Adrenal gland (tissue), 12 donors: ENCODE measurements around the gene CLCN7. TPM values are rescaled to one million over a fixed set of nuclear protein-coding genes. Genes with fewer than 3 reads are reported as not detected.

Experiments used
- DNase-seq, 7 donors: peaks; one replicate each; pipeline ENCODE4 v3.0.0-alpha.2; 2019 to 2020
- H3K27ac ChIP-seq, 5 donors: fragments of 200-600 bp; sonication (generic) in 4 of 5; 1 replicate in 3 of 5; 2 replicates in 2 of 5; pipeline versions ENCODE4 v1.5.1 to v1.8.0; 2016 to 2020; ENCODE audit warnings: mild to moderate bottlenecking in 1 of 5
- H3K27me3 ChIP-seq: fragments of 200-600 bp; 2 replicates; pipeline ENCODE4 v1.8.0; 2021
- H3K36me3 ChIP-seq, 2 donors: fragments of 200-600 bp; replicated peaks in 1 of 2; 1 replicate in 1 of 2; 2 replicates in 1 of 2; pipeline versions ENCODE4 v1.5.1 to v1.8.0; 2018 to 2022
- H3K4me1 ChIP-seq, 2 donors: fragments of 200-600 bp; replicated peaks in 1 of 2; 1 replicate in 1 of 2; 2 replicates in 1 of 2; pipeline versions ENCODE4 v1.5.1 to v1.8.0; 2018 to 2021
- H3K4me3 ChIP-seq, 4 donors: fragments of 200-600 bp; sonication (generic) in 3 of 4; one replicate each; pipeline ENCODE4 v1.5.1; 2016 to 2018
- H3K9me3 ChIP-seq, 3 donors: fragments of 200-600 bp; sonication (generic) in 1 of 3; replicated peaks in 1 of 3; 1 replicate in 2 of 3; 2 replicates in 1 of 3; pipeline versions ENCODE4 v1.5.1 to v1.8.0; 2016 to 2021
- CTCF ChIP-seq, 6 experiments: fragments of 450-650 bp in 4 of 6; fragments of 200-600 bp in 2 of 6; sonication (generic) in 1 of 6; IDR thresholded peaks; 1 replicate in 5 of 6; 2 replicates in 1 of 6; pipeline versions ENCODE4 v1.5.1 to v1.8.0; 2016 to 2021; ENCODE audit warnings: antibody characterized with exemption in 6 of 6, mild to moderate bottlenecking in 2 of 6, moderate library complexity in 1 of 6
- POLR2A ChIP-seq, 2 donors: fragments of 450-650 bp; IDR thresholded peaks; one replicate each; pipeline ENCODE4 v1.6.1; 2017; ENCODE audit warnings: antibody characterized with exemption in 2 of 2, mild to moderate bottlenecking in 2 of 2, moderate library complexity in 1 of 2
- WGBS, 4 donors: extraction: QIAGEN DNeasy Blood & Tissue Kit in 2 of 4; methylation state at CpG; one replicate each; pipeline versions ENCODE4 v1.1.5 to v1.1.7; 2013 to 2017; 5-methylcytosine and 5-hydroxymethylcytosine counted together
- intact Hi-C, 2 donors: fragments of 100-400 bp; cut with DNase I; formaldehyde crosslinking; loops; one replicate each; pipeline versions ENCODE4 v1.14.1 to v1.15.0; 2022 to 2023
- polyA plus RNA-seq, 3 donors: library from polyadenylated mRNA; stranded (reverse); fragments of 200-250 nt in 2 of 3; fragments of 350-450 nt in 1 of 3; fragmentation: Illumina TruSeq in 1 of 3; extraction: RNeasy Lipid Tissue Mini Kit (QIAGEN cat#74804) in 1 of 3; gene quantifications; one replicate each; pipeline ENCODE4 v1.2.3, GENCODE V29; 2013 to 2014
- total RNA-seq, 9 donors: library from RNA; depleted of rRNA in 4 of 9; stranded (reverse); fragments of >200 nt in 4 of 9; fragments of 120-200 nt in 1 of 9; fragmentation: NEBNext Ultra II Directional in 1 of 9; extraction: Animal tissue kit (Norgen Biotek cat#: 25700) in 1 of 9; gene quantifications; one replicate each; pipeline versions ENCODE4 v1.1.0 to v1.2.4, GENCODE V29; 2013 to 2023
- donor health status: healthy with polysubstance abuse.
- donor health status: Bipolar disorder and iron deficiency.
- donor health status: DM: yes; HTN: yes; CAD: no.
- donor health status: DM: no; HTN: no; CAD: no.
- donor health status: DM: no; HTN: no; CAD: no.
- donor health status: DM: yes; HTN: yes; CAD: no.

The CLCN7 gene
- total and polyA plus RNA-seq, 12 donors: 25.3 to 369 (median 127) TPM

GRCh38 chr16:1448536-1449116 lies 26.2 kb downstream of the CLCN7 start:
- DNase-seq: no peak
- H3K36me3 ChIP-seq: peaks cover 0 to 83% of the 10 kb centered on the region in 2 donors

GRCh38 chr16:1447965-1448364 lies 26.9 kb downstream of the CLCN7 start:
- Histone ChIP-seq H3K27me3 (no peaks in the 10 kb centered on the region), H3K36me3 (peaks cover 0 to 76% of the 10 kb centered on the region in 2 donors), H3K27ac (no peak overlapping the region), H3K9me3 (no peaks in the 10 kb centered on the region), H3K4me1 (no peaks in the 10 kb centered on the region), H3K4me3 (no peak overlapping the region)
- no peak for TF ChIP-seq POLR2A (IDR thresholded peaks at IDR 0.05)
- no peak for TF ChIP-seq CTCF (IDR thresholded peaks at IDR 0.05)
- 89 to 94% (median 94%) methylated on average over 6 to 11 of the region's 11 CpGs for WGBS, 4 donors
- no peak for DNase-seq
- intact Hi-C loops: no loop called here

More at GRCh38 chr16:1448536-1449116, 26.2 kb downstream of the CLCN7 start:
- WGBS, 4 donors: 94 to 96% (median 94%) methylated on average over 17 to 30 of the region's 30 CpGs; no CpG with 5 or more reads in 1 of the 4 donors
- no peak overlapping the region for H3K27ac ChIP-seq
- TF ChIP-seq POLR2A (IDR thresholded peaks at IDR 0.05) (no peak), CTCF (IDR thresholded peaks at IDR 0.05) (no peak)
- no peaks in the 10 kb centered on the region for H3K9me3 ChIP-seq
- intact Hi-C loops: no loop called here
- H3K4me3 ChIP-seq: no peak overlapping the region
- H3K4me1 ChIP-seq: no peaks in the 10 kb centered on the region
- no peaks in the 10 kb centered on the region for H3K27me3 ChIP-seq

- 90 to 93% (median 92%) methylated on average over 7 to 41 of the region's 41 CpGs for WGBS, 4 donors
- Histone ChIP-seq H3K4me3 (no peak overlapping the region), H3K27ac (no peak overlapping the region), H3K27me3 (no peaks in the 10 kb centered on the region), H3K36me3 (peaks cover 0 to 62% of the 10 kb centered on the region in 2 donors), H3K9me3 (no peaks in the 10 kb centered on the region), H3K4me1 (no peaks in the 10 kb centered on the region)
- intact Hi-C loops: no loop called here
- DNase-seq: no peak
- no peak for TF ChIP-seq POLR2A (IDR thresholded peaks at IDR 0.05)
- TF ChIP-seq CTCF (IDR thresholded peaks at IDR 0.05): no peak
These were observed 28.3 kb downstream of the CLCN7 start for GRCh38 chr16:1446296-1447080.

GRCh38 chr16:1445518-1446203 lies 29.2 kb downstream of the CLCN7 start:
- Histone ChIP-seq H3K27ac (no peak overlapping the region), H3K27me3 (no peaks in the 10 kb centered on the region), H3K4me1 (no peaks in the 10 kb centered on the region), H3K9me3 (no peaks in the 10 kb centered on the region), H3K36me3 (peaks cover 0 to 53% of the 10 kb centered on the region in 2 donors), H3K4me3 (no peak overlapping the region)
- WGBS, 4 donors: 85 to 89% (median 86%) methylated on average over 20 to 25 of the region's 25 CpGs; no CpG with 5 or more reads in 1 of the 4 donors
- intact Hi-C loops: no loop called here
- no peak for DNase-seq
- TF ChIP-seq CTCF (IDR thresholded peaks at IDR 0.05): no peak
- no peak for TF ChIP-seq POLR2A (IDR thresholded peaks at IDR 0.05)
